Skeletal muscle satellite cell (primary cell): ENCODE data around the gene PLEKHN1.
A peak's percentile ranks its signal among the peaks of the same experiment; 100 is the strongest.

Experiments
- H3K27me3 ChIP-seq: 2 replicates; pipeline ENCODE4 v1.7.0; 2013; ENCODE audit warnings: low read length; ENCODE audit not compliant: control insufficient read depth, insufficient read depth
- H3K36me3 ChIP-seq: 2 replicates; pipeline ENCODE4 v1.7.0; 2013; ENCODE audit warnings: mild to moderate bottlenecking, control low read depth, low read length; ENCODE audit not compliant: insufficient read depth
- H3K4me1 ChIP-seq: 2 replicates; pipeline ENCODE4 v1.7.0; 2013; ENCODE audit warnings: low read length; ENCODE audit not compliant: control insufficient read depth, insufficient read depth
- H3K4me2 ChIP-seq: 2 replicates; pipeline ENCODE4 v1.7.0; 2013; ENCODE audit warnings: mild to moderate bottlenecking, low read length
- H3K4me3 ChIP-seq: 2 replicates; pipeline ENCODE4 v1.7.0; 2013; ENCODE audit warnings: low read length
- H3K9ac ChIP-seq: 2 replicates; pipeline ENCODE4 v1.7.0; 2013; ENCODE audit warnings: mild to moderate bottlenecking, low read depth, low read length, moderate library complexity
- H3K9me3 ChIP-seq: replicated peaks from 2 replicates; pipeline ENCODE4 v1.7.0; 2013; ENCODE audit warnings: mild to moderate bottlenecking, control low read depth, low read length

The PLEKHN1 gene

GRCh38 chr1:932173-932510 is 34.1 kb upstream of the PLEKHN1 start:
- peaks cover 17% of the 10 kb centered on the region for H3K27me3 ChIP-seq
- no peak overlapping the region for H3K9ac ChIP-seq
- no peak overlapping the region for H3K4me2 ChIP-seq
- H3K9me3 ChIP-seq, result no peaks in the 10 kb centered on the region
- H3K4me1 ChIP-seq, result peaks cover 12% of the 10 kb centered on the region
- H3K36me3 ChIP-seq, result peaks cover 7% of the 10 kb centered on the region
- H3K4me3 ChIP-seq, result no peak overlapping the region

GRCh38 chr1:932776-933602 is 33.3 kb upstream of the PLEKHN1 start:
- Histone ChIP-seq H3K4me3 (no peak overlapping the region), H3K9ac (no peak overlapping the region), H3K4me2 (no peak overlapping the region), H3K4me1 (peaks cover 12% of the 10 kb centered on the region), H3K27me3 (peaks cover 17% of the 10 kb centered on the region), H3K36me3 (peaks cover 7% of the 10 kb centered on the region), H3K9me3 (no peaks in the 10 kb centered on the region)

DNA sequence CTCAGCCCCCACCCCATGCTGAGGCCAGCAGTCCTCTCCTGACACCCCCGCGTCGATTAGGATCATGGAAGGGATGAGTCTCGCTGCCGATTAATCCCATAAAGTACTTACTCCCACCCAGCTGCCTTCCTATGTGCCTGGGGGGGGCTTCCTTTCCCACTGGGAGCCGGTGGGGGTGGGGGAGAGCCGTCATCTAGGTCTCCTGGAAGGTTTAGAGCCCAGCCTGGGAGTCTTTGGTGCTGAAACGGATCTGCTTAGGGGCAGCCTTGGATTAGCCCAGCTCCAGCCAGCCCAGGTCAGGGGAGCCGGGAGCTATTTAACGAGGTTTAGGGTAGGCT is 32.7 kb upstream of the PLEKHN1 start:
- Histone ChIP-seq H3K9ac (no peak overlapping the region), H3K4me3 (no peak overlapping the region), H3K9me3 (no peaks in the 10 kb centered on the region), H3K27me3 (peaks cover 16% of the 10 kb centered on the region), H3K4me1 (peaks cover 17% of the 10 kb centered on the region), H3K36me3 (peaks cover 7% of the 10 kb centered on the region), H3K4me2 (no peak overlapping the region)

GRCh38 chr1:934991-935750 is 31.1 kb upstream of the PLEKHN1 start:
- Histone ChIP-seq H3K27me3 (peaks cover 13% of the 10 kb centered on the region), H3K4me3 (no peak overlapping the region), H3K9me3 (no peaks in the 10 kb centered on the region), H3K4me2 (peak overlapping the region; percentile 45), H3K36me3 (peaks cover 6% of the 10 kb centered on the region), H3K9ac (no peak overlapping the region), H3K4me1 (peaks cover 31% of the 10 kb centered on the region)

DNA sequence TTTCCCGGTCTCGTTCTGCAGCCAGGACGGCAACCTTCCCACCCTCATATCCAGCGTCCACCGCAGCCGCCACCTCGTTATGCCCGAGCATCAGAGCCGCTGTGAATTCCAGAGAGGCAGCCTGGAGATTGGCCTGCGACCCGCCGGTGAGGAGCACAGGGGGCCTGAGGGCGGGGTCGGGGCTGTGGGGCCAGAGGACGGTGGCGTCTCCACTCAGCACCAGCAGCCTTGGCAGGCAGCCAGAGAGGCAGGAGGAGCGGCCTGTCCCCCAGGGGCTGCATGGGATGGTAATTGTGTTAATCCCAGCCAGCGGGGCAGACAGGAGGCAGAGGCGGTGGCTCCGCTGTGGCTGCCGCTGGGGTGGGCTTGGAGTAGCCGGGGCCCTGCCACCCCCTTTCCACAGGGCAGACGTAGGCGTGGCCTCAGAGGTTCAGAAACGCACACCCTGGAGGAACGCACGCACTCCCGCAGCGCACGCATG is 30.5 kb upstream of the PLEKHN1 start:
- H3K4me1 ChIP-seq, result peaks cover 37% of the 10 kb centered on the region

DNA sequence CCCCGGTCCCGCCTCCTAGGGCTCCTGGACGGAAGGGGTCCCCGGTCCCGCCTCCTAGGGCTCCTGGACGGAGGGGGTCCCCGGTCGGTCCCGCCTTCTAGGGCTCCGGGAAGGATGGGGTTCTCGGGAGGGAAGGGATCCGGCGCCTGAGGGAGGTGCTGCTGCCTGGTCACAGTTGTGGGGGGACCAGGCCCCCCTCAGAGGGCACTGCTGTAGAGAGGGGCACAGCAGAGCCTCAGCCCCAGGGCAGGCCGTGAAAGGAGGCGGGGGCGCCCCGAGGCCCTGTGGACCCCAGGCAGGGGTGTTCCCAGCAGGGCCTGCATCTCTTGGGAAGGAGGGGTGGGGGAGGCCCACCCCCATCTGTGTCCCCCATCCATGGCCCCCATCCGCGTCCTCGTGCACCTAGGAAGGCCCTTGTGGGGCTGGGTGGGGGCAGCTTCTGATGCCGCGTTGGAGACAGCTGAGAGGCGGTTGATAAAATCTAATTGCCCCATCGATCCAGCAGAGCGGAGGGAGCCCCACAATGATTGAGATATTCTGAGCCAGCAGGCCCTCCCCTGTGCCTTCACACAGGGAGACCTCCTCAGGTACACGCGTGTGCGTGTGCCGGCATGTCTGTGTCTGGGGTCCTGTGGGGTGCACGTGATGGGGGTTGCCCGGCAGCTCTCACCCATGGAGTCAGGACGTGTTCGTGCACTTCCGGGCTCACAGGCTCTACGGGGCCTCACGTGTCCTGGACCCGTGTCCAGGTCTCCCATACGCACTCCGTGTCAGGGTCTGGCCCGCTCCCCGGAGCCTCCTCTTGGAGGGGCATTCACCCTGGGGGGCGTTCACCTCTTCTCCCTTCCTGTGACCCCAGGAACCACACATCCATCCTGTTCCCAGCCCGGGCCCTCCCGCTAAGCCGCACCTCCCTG is 29.7 kb upstream of the PLEKHN1 start:
- H3K9ac ChIP-seq, result no peak overlapping the region

More for the DNA sequence above, 30.5 kb upstream of the PLEKHN1 start:
- Histone ChIP-seq H3K4me2 (peak overlapping the region; percentile 45), H3K9ac (no peak overlapping the region), H3K9me3 (no peaks in the 10 kb centered on the region), H3K27me3 (peaks cover 13% of the 10 kb centered on the region), H3K4me3 (no peak overlapping the region), H3K36me3 (no peaks in the 10 kb centered on the region)

GRCh38 chr1:937521-937920 is 28.8 kb upstream of the PLEKHN1 start:
- Histone ChIP-seq H3K4me1 (peaks cover 51% of the 10 kb centered on the region), H3K9me3 (no peaks in the 10 kb centered on the region), H3K4me3 (no peak overlapping the region), H3K4me2 (no peak overlapping the region), H3K36me3 (no peaks in the 10 kb centered on the region), H3K9ac (no peak overlapping the region), H3K27me3 (peaks cover 13% of the 10 kb centered on the region)

More for the DNA sequence above, 29.7 kb upstream of the PLEKHN1 start:
- H3K4me3 ChIP-seq, result no peak overlapping the region
- no peaks in the 10 kb centered on the region for H3K9me3 ChIP-seq
- no peaks in the 10 kb centered on the region for H3K36me3 ChIP-seq
- peaks cover 13% of the 10 kb centered on the region for H3K27me3 ChIP-seq
- H3K4me1 ChIP-seq, result peaks cover 45% of the 10 kb centered on the region
- no peak overlapping the region for H3K4me2 ChIP-seq

- Histone ChIP-seq H3K9ac (no peak overlapping the region), H3K4me2 (no peak overlapping the region), H3K36me3 (no peaks in the 10 kb centered on the region), H3K4me3 (no peak overlapping the region), H3K27me3 (peaks cover 9% of the 10 kb centered on the region), H3K4me1 (peaks cover 57% of the 10 kb centered on the region), H3K9me3 (no peaks in the 10 kb centered on the region)
These were observed 28.1 kb upstream of the PLEKHN1 start for GRCh38 chr1:938088-938683.

DNA sequence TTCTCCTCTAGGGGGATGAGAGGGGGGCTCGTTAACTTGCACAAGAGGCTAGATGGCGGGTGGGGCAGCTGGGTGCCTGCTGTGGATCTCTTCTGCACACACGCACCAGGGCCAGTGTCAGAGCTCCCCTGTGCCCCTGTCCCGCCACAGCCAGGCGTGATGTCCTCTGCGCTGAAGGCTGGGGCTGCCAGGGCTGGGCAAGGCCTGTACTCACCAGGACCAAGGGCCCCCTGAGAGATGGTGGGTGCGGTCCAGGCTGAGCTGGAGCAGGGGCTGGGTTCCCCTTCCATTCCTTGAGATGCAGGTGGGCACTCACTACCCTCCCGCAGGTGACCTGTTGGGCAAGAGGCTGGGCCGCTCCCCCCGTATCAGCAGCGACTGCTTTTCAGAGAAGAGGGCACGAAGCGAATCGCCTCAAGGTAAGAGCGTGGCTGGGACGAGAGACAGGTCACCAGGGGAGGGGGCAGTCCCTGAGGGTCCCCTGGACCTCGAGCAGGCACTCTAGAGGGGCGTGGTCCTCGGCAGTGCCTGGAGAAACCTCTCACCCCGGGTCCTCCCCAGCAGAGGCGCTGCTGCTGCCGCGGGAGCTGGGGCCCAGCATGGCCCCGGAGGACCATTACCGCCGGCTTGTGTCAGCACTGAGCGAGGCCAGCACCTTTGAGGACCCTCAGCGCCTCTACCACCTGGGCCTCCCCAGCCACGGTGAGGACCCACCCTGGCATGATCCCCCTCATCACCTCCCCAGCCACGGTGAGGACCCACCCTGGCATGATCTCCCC is 27.4 kb upstream of the PLEKHN1 start:
- H3K4me2 ChIP-seq, result no peak overlapping the region
- peaks cover 4% of the 10 kb centered on the region for H3K36me3 ChIP-seq
- H3K4me1 ChIP-seq, result peaks cover 64% of the 10 kb centered on the region
- H3K27me3 ChIP-seq, result peaks cover 9% of the 10 kb centered on the region
- H3K9me3 ChIP-seq, result no peaks in the 10 kb centered on the region
- H3K4me3 ChIP-seq, result no peak overlapping the region
- H3K9ac ChIP-seq, result no peak overlapping the region

DNA sequence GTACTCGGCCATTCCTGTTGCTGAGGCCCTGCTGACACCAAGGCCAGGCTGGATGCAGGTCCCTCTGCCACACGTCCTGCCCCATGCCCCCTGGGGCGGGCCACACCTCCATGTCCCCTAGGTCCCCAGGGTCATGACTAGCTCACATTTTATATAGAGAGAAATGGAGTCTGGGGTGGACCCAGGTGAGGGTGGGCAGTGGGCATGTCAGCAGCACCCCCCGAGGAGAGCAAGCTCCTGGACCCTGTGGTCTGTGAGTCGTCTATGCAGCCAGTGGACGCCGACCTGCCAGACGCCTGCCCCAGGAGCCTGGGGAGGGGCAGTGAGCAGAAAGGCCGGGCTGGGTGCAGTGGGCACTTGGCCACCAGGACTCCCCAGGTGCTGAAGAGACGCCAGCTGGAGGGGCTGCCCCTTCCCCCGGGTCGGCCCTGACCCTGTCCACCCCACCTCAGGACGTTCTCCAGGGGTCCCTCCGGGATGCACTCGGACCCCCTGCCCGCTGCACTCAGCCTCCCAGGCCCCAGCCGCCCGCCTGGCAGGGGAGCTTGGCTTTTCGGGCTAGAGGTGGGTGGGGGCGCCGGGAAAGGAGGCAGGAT is 26.7 kb upstream of the PLEKHN1 start:
- H3K9me3 ChIP-seq, result no peaks in the 10 kb centered on the region
- no peak overlapping the region for H3K9ac ChIP-seq
- H3K4me3 ChIP-seq, result no peak overlapping the region
- peak overlapping the region; percentile 81 for H3K4me2 ChIP-seq
- peaks cover 9% of the 10 kb centered on the region for H3K27me3 ChIP-seq
- H3K36me3 ChIP-seq, result peaks cover 6% of the 10 kb centered on the region
- peaks cover 70% of the 10 kb centered on the region for H3K4me1 ChIP-seq
